ENCODE measurements around the gene RPS6KA1.
"Not testable (repeated sequence)": the region's sequence is repeated elsewhere in the genome, so short reads cannot be mapped to it uniquely, and the experiment has no call there.

The RPS6KA1 gene

DNA sequence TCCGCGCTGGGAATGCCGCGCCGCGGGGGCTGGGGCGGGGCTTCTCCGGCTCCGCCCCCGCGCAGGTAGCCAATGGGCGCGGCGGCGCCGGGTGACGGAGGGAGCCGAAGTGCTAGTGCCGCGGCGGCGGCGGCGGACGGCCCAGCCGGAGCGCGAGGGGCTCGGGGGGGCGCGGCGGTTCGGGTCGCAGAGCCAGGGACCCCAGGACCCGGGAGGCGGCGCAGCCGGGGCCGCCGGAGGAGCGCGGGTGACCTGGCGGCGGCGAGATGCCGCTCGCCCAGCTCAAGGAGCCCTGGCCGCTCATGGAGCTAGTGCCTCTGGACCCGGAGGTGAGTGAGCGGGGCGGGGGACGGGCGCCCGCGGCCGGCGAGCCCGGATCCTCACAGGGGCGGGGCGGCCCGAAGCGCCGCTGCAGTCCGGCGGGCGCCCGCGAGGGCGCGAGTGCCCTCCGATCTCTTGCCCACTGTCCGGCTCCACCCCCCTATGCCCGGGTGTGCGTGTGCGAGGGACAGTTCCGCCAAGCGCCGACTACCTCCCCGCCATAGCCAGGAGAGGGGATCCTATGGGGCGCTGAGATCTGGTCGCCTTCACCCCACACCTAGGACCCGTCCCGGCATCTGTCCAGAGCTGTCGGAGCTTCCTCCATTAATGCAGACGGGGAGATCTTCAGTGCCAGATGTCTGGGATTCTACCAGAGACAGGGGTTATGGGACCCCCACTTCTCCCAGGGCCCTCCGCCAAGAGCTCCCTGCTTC, at the start of gene RPS6KA1:
Gene RPS6KA1 (plus strand): TSS at position 107 of the 755 bp plus-strand sequence. CDS start 160 bp downstream, at position 267.
- DNase-seq (ENCODE audit: low read depth in 2 of 2): peak; percentile 48 to 55

DNA sequence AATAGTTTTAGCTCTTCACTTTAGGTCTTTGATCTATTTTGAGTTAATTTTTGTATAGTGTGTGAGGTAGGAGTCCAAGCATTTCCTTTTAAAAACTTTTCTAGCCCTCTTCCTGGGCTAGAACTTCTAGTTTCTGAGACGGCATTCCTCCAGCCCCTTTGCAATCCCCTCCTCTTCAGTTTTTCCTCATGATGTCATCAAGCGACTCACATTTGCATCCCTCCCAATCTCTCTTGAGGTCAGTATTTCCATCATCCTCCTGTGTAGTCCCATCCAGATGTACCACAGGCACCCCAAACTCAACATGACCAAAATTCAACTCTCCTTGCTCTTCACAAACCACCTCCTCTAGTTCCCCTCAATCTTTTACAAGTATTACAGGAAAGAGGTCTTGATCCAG, 46.6 kb upstream of the RPS6KA1 start:
- DNase-seq (ENCODE audit: low read depth in 2 of 2): no peak

DNA sequence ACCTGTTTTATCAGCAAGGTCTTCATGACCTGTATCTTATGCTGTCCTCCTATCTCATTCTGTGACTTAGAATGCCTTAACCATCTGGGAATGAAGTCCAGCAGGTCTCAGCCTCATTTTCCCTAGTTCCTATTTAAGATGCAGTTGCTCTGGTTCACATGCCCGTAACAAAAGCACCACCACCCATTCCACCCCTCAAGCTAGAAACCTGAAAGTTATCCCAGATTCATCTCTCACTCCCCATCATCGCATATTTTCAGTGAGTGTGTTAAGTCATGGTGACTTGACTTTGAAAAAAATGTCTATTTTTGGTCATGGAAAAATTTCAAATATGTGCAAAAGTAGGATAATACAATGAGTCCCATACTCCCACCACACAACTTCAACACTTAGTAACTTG, 45.6 kb upstream of the RPS6KA1 start:
- DNase-seq (ENCODE audit: low read depth in 2 of 2): no peak

DNA sequence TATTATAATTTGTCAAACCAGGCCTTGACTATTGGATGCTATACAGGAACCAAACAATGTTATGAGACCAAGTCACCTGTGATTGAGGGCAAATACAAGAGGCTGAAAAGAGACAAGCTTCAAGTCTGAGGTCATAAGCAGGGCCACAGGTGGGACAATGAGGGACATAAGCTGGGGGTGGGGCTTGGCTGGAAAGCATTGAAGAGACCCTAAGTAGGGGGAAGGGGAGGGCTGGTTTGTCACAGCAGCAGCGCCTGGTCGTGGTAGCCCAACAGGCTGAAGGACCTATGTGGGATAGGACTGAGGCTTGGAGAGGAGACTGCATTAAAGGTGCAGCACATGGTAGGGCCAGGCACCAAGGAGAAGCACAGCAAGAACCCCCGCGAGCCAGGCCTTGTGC, 39.4 kb upstream of the RPS6KA1 start:
- DNase-seq (ENCODE audit: low read depth in 2 of 2): no peak

DNA sequence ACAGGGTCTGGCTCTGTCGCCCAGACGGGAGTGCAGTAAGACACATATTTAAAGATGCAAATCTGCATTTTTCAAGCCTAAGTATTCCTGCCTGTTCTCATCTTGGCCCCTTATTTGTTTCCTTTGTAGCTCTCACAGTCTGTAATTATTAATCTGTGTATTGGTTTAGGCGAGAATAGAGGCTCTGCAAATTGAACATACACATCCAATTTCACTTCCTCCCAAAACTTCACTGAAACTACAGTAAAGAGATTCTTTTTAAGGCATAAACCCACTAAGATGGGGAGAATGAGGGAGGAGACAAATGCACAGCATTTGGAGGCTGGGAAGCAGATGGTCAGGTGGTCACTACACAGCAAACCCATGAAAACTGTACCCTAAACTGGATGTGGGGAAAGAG, 36.3 kb upstream of the RPS6KA1 start:
- DNase-seq (ENCODE audit: low read depth in 2 of 2): no peak

DNA sequence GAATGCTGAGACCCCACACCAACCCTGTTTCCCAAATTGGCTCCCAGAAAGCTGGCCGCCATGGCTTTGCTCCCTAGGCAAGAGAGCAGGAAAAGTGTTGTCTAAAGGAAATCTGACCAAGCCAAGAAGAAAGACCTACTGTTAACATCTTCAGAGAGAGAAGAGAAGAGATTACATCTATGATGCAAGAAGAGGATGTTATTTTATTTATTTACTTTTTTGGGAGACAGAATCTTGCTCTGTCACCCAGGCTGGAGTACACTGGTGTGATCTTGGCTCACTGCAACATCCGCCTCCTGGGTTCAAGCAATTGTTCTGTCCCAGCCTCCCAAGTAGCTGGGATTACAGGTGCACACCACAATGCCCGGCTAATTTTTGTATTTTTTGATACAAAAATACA, 35.6 kb upstream of the RPS6KA1 start:
- no peak for DNase-seq (ENCODE audit: low read depth in 2 of 2)

DNA sequence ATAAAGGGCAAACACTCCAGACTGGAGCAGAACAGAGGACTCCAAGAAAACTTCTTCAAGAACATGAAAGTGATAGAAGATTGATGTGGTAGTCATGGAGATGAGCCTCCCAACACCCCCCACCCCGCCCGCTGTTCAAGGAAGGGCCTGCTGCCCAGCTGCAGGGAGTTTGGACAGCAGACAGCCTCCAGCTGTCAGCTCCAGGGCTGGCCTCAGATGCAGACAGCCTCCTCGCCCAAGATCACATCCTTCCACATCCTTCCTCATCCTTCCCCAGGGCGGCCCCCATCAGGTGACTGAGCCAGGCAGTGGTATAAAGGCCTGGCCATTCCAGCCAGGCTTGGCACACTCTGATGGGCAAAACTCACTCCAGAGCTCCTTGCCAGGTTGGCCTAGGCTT, 32.7 kb upstream of the RPS6KA1 start:
- no peak for DNase-seq (ENCODE audit: low read depth in 2 of 2)

DNA sequence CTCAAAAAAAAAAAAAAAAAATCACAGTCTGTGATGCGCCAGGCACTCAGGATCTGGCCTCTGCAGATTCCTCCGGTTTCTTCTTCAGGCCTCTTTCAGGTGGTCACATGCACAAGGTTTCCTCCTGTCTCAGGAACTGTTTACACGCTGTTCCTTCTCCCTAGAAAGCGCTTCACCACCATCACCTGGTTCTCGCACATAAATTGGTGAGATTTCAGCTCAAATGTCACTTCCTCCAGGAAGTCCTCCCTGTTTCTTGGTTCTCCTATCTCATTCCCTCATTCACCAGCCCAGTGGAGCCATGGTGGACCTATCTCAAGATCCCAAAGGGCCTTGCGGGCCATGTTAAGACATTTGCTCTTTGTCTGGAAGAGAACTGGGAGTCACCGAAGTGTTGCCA, 30.7 kb upstream of the RPS6KA1 start:
- no peak for DNase-seq (ENCODE audit: low read depth in 2 of 2)

DNA sequence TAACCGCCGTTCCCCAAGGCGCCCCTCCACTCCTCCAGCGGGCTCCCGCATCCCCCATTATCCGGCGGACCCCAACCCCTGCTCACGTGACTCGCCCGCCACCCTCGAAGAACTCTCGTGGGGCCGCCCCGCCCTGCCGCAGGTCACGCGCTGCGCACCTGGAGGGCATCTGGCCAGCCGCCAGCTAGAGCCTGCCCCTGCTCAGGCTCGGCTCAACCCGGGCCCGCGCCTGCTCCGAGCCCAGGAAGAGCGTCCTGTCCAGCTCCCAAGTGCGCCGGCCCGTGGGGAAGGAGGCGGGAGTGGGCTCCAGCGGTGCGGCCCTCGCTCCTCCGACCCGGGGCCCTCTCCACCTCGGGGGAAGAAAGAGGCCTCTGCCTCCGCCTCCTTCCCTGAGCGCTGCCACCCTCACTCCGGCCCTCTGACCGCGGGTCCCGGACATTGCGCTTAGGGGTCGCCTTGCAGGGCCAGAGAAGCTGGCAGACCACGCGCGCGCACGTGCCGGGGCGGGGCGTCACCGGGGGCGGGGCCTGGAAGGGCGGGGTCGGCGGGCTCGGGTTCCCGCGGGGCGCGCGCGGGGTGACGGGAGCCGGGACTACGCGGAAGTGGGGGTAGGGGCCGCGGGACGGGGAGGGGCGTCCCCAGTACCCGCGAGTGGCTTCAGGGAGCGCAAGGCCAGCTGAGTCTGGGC, 28.9 kb upstream of the RPS6KA1 start:
- DNase-seq (ENCODE audit: low read depth in 2 of 2): peak; percentile 93 to 94

DNA sequence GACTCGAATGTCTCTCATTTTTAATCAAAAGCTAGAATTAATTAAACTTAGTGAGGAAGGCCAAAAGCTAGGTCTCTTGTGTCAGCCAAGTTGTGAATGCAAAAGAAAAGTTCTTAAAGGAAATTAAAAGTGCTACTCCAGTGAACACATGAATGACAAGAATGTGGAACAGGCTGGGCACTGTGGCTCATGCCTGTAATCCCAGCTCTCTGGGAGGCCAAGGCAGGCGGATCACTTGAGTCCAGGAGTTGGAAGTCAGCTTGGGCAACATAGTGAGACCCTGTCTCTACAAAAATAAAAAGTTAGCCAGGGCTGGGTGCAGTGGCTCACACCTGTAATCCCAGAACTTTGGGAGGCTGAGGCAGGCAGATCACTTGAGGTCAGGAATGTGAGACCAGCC, 18.9 kb upstream of the RPS6KA1 start:
- not testable (repeated sequence) for DNase-seq (ENCODE audit: low read depth in 2 of 2)

DNA sequence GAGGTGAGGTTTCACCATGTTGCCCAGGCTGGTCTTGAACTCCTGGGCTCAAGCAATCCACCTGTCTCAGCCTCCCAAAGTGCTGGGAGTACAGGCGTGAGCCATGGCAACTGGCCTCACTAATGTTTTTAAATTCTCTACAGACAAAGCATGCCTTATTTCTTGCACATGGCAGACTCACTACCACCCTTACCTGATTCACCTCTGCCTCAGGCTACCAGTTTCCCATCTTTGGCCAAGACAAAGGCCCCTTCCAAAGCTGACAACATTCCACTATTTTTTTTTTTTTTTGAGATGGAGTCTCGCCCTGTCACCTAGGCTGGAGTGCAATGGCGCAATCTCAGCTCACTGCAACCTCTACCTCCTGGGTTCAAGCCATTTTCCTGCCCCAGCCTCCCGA, 13.7 kb upstream of the RPS6KA1 start:
- DNase-seq (ENCODE audit: low read depth in 2 of 2): not testable (repeated sequence)

DNA sequence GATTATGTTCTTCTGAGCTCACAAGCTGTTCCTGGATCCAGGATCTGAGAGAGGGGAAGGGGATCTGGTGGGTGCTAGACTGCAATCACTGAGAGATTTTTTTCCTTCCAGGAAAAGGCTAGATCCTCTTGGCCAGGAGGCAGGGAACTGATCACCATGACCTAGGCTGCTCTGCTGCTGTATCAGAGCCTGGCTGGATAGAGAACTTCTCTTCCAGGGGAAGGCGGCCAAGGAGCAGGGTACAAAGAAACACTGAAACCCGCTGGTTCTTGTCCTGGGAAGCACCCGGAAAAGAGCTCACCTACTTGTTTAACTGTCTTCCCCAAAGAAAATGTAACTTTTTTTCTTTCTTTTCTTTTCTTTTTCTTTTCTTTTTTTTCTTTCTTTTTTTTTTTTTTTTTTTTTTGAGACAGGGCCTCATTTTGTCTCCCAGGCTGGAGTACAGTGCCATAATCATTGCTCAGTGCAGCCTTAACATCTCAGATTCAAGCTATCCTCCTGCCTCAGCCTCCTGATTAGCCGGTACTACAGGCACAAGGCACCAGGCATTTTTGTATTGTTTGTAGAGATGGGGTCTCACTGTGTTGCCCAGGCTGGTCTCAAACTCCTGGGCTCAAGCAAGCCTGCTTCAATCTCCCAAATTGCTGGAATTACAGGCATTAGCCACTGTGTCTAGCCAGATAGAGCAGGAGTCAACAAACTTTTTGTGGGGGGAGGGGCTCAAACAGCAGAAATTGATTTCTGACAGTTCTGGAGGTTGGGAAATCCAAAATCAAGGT, 12.4 kb upstream of the RPS6KA1 start:
- no peak for DNase-seq (ENCODE audit: low read depth in 2 of 2)

DNA sequence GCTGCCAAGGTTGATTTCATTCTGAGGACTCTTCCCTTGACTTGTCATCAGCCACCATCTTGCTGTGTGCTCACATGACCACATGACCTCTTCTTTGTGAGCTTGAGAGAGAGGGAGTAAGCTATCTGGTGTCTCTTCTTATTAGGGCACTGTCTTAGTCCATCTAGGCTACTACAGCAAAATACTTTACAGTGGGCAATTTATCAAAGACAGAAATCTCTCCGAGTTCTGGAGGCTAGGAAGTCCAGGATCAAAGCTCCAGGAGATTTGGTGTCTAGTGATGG, 11.9 kb upstream of the RPS6KA1 start:
- no peak for DNase-seq (ENCODE audit: low read depth in 2 of 2)

DNA sequence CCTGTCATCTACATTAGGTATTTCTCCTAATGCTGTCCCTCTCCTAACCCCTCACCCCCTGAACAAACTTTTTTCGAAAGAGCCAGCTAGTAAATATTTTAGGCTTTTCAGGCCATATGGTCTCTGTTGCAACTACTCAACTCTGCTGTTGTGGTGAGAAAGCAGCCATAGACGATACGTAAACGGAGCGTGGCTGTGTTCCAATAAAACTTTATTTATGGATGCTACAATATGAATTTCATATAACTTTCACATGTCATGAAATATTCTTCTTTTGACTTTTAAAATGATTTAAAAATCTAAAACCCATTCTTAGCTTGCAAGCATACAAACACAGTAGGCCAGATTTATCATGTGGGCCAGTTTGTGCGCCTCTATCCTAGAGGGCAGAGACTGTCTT, 11.2 kb upstream of the RPS6KA1 start:
- no peak for DNase-seq (ENCODE audit: low read depth in 2 of 2)

DNA sequence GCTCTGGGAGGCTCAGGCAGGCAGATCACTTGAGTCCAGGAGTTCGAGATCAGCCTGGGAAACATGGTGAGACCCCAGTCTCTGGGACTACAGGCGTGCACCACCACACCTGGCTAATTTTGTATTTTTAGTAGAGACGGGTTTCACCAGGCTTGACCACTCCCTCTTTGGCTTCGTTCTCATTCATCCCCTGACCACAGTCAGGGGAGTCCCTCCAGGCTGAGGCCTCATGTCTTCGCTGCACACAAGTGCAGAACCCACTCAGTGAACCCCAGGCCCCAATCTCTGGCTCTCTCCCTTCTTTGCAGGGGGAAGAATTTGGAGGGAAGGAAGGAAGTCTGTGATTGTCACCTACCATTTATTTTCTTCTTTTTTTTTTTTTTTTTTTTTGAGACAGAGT, 9.2 kb upstream of the RPS6KA1 start:
- DNase-seq (ENCODE audit: low read depth in 2 of 2): no peak

DNA sequence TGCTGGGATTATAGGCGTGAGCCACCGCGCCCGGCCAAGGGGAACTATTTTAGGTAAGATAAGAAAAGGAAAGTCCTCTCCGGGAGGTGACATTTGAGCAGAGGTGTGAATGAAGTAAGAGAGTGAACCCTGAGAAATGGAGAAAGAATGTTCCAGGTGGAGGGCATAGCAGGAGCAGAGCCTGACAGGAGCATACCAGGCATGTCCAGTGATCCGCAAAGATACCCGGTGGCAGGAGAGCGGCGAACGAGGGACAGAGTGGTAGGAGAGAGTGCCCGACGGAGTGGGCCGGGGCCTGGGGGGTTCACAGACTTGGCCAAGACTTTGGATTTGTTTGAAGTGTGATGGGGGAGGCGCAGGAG, 7.9 kb upstream of the RPS6KA1 start:
- DNase-seq (ENCODE audit: low read depth in 2 of 2): no peak

DNA sequence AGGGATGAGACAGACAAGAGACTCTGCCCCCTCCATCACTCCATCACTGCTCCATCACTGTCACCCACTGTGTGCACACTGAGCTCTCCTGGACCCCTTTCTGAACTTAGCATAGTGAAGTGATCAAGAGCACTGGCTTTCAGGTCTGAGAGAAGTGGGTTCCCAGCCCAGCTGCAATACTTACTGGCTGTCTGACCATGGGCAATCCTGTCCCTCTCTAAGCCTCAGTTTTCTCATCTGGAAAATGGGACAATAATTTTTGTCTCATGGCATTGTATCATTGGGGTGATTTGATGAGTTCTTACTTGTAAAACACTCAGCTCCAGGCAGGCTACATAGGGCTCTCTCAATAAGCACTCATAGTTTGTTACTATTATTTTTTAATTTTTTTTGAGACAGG, 7.5 kb upstream of the RPS6KA1 start:
- DNase-seq (ENCODE audit: low read depth in 2 of 2): no peak

DNA sequence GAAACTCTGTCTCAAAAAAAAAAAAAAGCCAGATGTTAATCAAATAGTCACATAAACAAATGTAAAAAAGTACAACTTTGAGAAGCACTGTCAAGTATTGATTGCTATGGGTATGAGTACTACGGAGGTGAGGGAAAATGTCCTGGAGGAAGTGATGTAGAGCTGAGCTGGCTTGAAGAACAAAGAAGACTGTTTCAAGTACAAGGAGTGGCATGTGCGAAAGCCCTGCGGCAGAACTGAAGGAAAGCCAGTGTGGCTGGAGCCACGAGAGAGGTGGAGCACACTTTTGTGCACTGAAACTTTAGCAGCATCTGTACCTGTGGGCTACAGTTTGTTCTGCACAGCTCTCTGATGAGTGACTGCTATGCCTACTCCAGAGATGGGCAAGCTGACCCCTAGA, 5.4 kb upstream of the RPS6KA1 start:
- DNase-seq (ENCODE audit: low read depth in 2 of 2): no peak

DNA sequence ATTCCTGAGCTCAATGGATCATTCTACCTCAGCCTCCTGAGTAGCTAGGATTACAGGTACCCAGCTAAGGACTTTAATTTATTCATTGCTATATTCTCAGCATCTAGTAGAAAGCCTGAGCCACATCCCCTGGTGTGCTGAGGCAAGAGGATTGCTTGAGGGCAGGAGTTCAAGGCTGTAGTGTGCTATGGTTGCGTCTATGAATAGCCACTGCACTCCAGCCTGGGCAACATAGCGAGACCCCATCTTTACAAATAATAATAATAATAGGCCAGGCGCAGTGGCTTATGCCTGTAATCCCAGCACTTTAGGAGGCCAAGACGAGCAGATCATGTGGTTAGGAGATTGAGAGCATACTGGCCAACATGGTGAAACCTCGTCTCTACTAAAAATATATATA, 3.3 kb upstream of the RPS6KA1 start:
- DNase-seq (ENCODE audit: low read depth in 2 of 2): no peak

DNA sequence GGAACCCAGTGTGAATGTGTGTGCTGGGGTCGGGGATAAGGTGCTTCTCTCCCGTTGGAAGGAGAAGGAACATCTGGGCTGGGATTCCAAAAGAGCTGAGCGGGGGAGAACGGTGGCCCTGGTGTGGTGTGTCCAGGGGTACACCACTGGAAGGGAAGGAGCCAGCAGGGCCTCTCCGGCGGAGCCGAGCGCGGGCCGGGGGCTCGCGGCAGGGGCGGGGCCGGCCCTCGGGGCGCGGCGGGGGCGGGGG, 231 bp upstream of the RPS6KA1 start:
- no peak for DNase-seq (ENCODE audit: low read depth in 2 of 2)

DNA sequence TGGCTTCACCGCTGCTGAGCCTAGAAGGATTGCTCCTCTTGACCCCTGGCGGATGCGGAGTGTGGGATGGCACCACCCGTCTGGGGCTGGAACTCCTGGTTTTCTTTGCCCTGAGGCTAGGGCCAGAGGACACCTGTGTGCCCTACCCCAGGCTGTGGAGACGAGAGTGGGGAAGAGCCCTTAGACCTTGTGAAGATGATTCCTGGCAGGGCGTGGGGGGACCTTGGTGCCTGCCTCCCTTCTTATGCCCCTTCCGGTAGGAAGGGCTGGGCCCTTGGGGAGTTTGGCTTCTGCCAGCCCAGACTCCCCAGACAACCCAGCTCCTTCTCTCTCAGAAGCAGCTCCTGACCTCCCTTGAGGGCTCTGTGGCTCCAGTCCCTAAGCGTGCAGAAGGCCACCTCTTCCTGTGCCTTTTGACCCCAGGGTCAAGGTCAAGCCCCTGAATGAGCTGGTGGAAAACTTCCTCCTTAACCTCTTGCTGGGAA, 891 bp downstream of the RPS6KA1 start:
- no peak for DNase-seq (ENCODE audit: low read depth in 2 of 2)

DNA sequence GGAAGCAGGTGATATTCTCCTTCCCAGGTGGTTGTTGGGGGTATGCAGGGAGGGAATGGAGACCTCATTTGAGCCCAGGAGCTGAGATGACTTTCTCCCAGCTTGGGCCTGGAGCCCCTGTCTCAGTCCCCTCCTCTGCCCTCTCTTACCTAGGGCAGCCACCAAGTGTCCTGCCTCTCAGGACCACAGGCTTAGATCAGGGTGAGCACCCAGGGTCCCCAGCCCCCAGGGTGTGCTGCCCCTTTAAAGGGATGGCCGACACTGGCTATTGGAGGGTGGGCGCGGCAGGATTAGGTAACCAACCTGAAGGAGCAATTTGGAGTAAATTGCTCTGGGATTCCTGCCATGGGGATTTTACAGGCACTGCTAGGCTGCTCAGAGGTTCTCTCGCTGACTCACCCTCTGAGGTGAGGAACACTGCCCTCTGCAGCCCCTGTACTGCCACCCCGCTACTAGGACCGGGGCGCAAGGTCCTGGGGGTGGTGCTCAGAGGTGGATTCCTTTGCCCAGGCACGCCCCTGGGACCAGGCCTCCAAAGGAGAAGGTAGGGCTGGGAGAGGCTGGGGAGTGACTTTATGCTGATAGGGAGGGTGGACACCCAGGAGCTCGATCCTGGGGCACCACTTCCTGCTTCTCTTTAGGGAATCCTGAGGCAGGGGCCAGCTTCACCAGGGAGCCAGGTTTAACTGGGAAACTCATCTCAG, 1.5 kb downstream of the RPS6KA1 start:
- DNase-seq (ENCODE audit: low read depth in 2 of 2): no peak
